GM21367 (cell line): ENCODE results near the gene KRTAP10-1.

ENCODE experiments used
- ATAC-seq: cut with Tn5 transposase; IDR thresholded peaks from one replicate; pipeline ENCODE4 v1.9.1; 2021; ENCODE audit not compliant: unreplicated experiment

The KRTAP10-1 gene

GRCh38 chr21:44529503-44530125 is 10.4 kb downstream of the KRTAP10-1 start:
- no peak for ATAC-seq

GRCh38 chr21:44529011-44529421 is 11.0 kb downstream of the KRTAP10-1 start:
- no peak for ATAC-seq

GRCh38 chr21:44528634-44528995 is 11.4 kb downstream of the KRTAP10-1 start:
- ATAC-seq: no peak

GRCh38 chr21:44527983-44528633 is 11.9 kb downstream of the KRTAP10-1 start:
- no peak for ATAC-seq

GRCh38 chr21:44527156-44527982 is 12.6 kb downstream of the KRTAP10-1 start:
- ATAC-seq: no peak

GRCh38 chr21:44526096-44526997 is 13.6 kb downstream of the KRTAP10-1 start:
- ATAC-seq: no peak

- no peak for ATAC-seq
These were observed 14.5 kb downstream of the KRTAP10-1 start for GRCh38 chr21:44525391-44526095.

GRCh38 chr21:44524414-44525371 is 15.3 kb downstream of the KRTAP10-1 start:
- no peak for ATAC-seq

GRCh38 chr21:44523567-44524413 is 16.2 kb downstream of the KRTAP10-1 start:
- ATAC-seq: no peak

GRCh38 chr21:44522753-44523204 is 17.2 kb downstream of the KRTAP10-1 start:
- ATAC-seq: no peak

GRCh38 chr21:44521928-44522752 is 17.9 kb downstream of the KRTAP10-1 start:
- no peak for ATAC-seq

GRCh38 chr21:44521301-44521927 is 18.6 kb downstream of the KRTAP10-1 start:
- no peak for ATAC-seq

- ATAC-seq: no peak
These were observed 19.4 kb downstream of the KRTAP10-1 start for GRCh38 chr21:44520326-44521300.

GRCh38 chr21:44519346-44520325 is 20.4 kb downstream of the KRTAP10-1 start:
- no peak for ATAC-seq

GRCh38 chr21:44518686-44519085 is 21.3 kb downstream of the KRTAP10-1 start:
- ATAC-seq: no peak
